ENCODE measurements around the gene RSL24D1.
A peak's percentile ranks its signal among the peaks of the same experiment; 100 is the strongest.
"Not testable (repeated sequence)": the region's sequence is repeated elsewhere in the genome, so short reads cannot be mapped to it uniquely, and the experiment has no call there.

Gene RSL24D1

DNA sequence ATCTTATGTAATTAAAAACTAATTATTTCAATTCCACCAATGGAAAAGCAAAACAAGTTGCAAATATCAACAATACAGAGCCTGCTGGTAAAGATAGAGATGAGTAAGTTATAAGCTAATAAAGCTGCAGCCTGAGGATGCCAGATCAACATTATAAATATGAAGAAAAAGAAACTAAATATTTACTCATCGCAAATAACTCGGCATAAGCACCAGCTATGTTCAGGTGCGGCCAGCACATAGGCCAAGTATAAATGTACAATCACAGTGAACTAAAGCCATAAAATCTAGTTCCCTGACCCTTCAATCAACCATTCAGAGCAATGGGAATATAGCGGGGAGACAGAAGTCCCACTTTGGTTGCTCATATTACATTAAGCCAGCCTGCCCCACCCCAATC is 7.7 kb upstream of the RSL24D1 start:
- no peak for DNase-seq

DNA sequence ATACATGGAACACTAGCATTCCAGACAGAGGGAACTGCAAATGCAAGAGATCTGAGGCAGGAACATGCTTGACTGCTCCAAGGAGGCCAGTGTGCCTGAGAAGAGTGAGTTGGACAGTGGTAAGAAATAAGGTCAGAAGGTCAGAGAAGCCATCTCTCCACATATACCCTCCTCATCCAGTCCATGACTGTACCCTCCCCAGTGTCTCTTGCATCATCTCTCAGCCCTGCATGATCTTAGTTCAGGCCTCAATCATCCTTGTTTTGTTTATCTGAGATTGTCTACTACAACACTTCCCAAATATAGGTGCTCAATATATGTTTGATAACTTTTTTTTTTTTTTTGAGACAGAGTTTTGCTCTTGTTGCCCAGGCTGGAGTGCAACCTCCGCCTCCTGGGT is 5.5 kb upstream of the RSL24D1 start:
- no peak for DNase-seq

DNA sequence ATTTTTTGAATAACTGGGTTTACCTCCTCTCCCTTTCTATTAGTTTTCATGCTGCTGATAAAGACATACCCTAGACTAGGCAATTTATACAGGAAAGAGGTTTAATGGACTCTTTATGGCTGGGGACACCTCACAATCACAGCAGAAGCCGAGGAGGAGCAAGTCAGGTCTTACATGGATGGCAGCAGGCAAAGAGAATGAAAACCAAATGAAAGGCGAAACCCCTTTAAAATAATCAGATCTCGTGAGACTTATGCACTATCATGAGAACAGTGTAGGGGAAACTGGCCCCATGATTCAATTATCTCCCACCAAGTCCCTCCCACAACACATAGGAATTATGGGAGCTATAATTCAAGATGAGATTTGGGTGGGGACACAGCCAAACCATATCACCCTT is 2.0 kb upstream of the RSL24D1 start:
- no peak for DNase-seq

DNA sequence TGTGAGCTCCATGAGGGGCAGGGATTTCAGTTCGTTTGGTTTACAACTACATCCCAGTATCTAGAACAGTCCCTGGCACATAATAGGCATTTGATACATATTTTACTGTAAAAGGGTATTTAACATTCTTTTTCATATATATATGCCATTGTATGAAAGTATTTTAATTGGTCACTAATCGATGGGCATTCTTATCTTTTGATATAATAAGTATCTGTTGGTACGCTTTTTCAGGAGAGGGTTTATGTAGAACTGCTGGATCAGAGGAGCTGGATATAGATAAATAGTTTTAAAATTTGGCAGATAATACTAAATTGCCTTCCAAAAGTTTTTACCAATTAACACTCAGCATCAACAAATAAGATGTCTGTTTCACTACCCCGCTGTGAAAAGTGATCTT is 978 bp upstream of the RSL24D1 start:
- no peak for DNase-seq

DNA sequence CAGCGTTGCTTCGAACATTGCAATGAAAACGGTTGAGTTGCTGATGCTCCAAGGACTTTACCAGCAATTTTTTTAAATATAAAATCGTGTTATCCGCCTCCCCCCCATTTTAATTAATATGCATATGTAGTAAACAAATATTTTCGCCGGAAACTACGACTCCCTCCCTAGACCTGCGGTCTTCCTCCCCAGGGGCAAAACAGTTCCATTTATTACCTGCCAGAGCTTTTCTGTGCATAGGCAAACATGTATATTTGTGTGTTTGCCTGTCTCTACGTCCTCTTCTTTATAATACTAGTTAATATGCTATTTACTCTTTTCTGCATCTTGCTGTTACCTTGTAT is 593 bp upstream of the RSL24D1 start:
- no peak for DNase-seq

DNA sequence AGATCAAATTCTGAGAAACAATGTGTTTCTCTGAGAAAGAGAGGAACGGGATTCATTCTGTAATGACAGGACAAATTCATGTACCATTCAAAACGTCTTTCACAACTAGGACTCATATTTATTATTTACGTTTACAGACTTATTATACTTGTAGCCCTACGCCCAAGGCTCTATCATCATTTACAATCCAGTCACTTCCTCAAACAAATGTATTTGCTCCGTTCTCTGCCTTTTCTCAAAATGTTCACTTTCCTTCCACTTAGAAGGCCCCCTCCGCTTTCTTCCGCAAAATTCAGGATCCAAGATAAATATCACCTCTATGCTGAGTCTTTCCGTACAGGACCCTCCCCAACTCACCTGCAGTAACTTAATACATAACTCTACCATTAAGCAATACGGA is 745 bp downstream of the RSL24D1 start:
- DNase-seq = peak; percentile 26

DNA sequence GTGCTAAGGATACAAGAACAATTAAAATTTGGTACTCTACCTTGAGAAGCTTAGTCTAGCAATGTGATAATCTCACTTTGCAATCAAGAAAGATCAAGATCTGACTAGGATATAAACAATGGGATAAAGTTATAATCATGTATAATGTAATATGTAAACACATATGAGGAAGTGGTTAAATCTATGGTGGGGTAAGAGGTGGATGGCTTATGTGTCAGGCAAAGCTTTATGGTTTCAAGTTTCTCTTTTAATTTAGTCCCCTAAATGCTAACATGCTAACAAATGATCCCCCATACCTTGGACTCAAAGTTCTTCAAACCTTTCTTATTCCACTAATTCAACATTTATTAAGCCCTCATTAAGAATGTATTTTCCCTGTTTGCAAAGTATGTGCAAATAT is 2.5 kb downstream of the RSL24D1 start:
- no peak for DNase-seq

DNA sequence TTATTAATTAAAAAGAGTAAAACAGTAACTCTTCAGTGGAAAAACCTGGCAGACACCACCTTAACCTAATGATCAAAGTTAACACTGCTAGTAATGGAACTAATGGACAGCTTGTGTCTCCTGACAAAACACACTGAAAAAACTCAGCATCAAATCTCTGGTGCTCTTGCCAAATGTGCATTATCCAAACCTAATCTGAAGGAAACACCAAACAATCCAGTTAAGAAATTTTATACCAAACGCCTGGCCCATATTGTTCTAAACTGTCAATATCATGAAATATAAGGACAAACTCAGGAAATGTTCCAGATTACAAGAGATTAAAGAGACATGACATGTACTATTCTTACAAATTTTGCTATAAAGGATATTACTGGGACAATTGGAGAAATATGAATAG is 10.4 kb downstream of the RSL24D1 start:
- no peak for DNase-seq

DNA sequence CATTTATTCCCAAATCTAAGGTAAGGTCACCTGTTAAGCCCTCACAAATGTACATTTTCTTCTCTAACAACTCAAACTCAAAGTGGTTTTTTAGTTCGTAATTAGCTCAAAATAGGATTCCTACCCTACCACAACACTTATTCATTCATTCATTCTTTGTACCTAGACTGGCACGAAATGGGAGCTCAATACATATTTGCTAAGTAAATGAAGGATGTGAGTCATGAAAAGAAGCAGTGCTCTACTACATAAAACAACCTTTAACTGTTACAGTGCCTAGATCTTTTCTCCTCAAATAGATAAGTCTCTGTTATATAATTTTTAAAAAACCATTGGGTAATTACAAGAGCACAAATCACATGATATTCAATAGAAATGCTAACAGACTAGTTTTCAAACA is 13.1 kb downstream of the RSL24D1 start:
- no peak for DNase-seq

DNA sequence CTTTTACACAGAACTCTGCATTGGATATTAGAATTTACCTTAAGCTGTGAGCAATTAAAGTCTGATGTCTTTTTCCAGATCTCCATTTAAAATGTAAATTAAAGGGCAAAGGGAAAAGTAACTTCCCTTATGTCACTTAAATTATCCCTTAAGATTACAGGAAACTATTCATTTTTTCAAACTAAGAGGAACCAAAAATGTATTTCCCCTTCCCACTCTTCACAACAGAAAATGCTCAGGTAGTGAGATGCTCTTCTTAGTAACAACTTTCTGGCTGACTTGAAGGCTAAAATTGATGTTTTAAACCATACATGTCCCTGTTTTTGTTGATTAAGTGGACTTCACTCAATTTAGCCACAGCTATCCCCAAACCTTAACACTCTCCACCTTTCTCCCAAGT is 17.6 kb downstream of the RSL24D1 start:
- DNase-seq = no peak

DNA sequence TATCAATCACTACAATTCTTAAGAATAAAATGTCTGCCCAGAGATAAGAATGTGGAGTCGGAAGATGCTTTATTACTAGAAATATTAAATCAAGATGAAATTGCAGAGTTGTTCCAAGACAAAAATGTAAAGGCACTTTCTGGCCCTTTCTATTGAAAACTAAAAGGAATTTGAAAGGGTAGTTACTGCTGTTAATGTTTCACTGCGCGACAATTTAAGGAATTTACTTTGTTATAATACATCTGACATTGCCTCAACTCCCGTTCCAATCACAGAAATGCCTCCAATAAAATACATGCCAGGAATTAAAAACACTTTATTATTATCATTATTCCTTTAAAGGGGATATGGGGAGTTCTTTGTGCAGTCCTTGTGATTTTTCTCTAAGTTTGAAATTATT is 26.4 kb downstream of the RSL24D1 start:
- DNase-seq = no peak

DNA sequence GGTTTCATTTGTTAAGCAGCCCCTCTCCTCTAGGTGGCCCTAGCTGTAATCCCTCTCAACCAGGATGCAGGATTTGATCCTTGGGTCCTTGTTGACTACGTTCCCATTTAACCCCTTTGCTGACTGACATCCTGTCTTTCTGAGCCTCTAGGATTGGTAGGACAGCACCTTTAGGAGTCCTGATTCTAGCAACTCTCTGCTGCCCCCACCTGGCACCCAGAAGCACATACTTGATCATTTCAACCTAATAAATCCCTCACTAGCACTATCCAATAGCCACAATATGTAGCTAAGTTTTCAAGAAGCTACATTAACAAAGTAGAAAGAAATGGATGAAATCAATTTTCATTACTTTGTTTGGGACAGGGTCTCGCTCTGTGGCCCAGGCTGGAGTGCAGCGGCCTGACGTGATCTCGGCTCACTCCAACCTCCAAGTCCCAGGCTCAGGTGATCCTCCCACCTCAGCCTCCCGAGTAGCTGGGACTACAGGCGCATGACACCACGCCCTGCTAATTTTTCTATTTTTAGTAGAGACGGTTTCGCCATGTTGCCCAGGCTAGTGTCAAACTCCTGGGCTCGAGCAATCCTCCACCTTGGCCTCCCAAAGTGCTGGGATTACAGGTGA is 28.3 kb downstream of the RSL24D1 start:
- peak; percentile 65 for DNase-seq

DNA sequence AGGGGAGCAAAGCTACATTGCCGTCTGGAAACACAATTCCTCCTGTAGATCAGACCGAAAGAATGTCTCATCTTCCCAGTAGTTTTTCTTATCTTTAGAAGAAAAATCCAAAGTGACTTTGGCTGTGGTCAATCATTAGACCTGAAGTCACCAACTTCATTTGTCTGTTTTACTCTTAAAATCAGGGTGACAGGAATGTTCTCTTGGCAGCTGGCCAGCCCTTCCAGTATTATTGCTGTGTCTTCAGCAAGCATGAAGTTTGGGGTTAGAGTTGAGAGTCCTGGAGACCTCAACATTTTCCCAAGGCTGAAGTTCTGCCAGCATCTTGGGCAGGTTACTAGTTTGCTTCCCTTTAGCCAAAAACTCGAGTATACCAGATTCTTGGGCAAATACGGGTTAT is 32.5 kb downstream of the RSL24D1 start:
- DNase-seq = no peak

DNA sequence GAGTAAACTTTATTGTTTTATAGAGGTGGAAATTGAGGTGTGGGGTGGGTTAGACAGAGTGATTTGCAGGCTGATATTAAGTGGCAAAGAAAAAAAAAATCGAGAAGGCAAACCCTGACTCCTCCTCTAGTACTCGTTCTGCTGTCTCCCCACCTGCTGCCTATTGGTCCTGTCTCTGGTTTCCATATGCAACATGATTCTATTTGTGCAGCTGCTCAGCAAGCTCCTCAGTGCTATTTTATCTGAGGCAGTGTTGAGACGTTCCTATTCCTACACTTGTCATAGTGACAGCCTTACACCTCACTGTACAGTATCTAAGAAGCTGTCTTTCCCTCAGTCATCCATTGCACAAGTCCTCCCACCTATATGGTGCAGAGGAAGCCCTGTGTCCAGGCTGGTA is 45.1 kb downstream of the RSL24D1 start:
- no peak for DNase-seq

DNA sequence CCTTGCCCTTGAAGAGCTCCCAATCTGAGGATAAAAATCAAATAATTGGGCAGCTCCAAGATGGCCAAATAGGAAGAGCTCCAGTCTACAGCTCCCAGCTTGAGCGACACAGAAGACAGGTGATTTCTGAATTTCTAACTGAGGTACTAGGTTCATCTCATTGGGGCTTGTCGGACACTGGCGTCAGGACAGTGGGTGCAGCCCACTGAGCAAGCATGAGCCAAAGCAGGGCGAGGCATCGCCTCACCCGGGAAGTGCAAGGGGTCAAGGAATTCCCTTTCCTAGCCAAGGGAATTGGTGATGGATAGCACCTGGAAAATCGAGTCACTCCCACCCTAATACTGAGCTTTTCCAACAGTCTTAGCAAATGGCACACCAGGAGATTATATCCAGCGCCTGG is 53.6 kb downstream of the RSL24D1 start:
- not testable (repeated sequence) for DNase-seq

DNA sequence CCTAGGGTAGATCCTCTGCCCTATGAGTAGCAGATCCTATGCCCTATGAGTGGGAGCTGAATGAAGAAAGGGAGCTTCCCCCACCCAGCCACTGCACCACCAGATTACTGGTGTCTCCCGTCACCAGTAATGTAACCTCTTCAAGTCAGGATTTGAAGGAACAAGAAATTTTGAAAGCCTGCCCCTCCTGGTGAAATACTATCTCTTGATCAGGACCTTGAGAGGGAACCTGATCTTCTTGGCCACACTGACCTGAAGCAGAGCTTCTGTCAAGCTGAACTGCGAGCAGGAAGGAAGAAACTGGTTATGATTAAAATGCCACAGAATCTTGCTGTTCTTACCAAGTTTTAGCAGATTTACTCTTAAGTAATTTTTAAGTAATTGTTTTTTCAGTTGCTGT is 62.8 kb downstream of the RSL24D1 start:
- DNase-seq = no peak

DNA sequence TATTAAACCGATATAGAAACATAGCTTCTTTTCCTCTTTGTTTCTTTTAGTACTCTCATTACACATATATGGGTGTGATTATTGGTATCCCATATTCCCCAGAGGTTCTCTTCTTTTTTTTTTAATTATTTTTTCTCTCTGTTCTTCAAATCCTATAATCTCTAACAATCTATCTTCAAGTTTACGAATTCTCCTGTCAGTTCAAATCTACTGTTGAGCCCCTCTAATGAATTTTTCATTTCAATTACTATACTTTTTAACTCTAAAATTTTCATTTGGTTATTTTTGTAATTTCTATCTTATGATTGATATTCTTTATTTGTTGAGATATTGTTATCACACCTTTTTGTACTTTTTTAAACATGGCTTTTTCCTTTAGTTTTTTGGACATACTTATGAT is 64.1 kb downstream of the RSL24D1 start:
- no peak for DNase-seq
